Ishikawa (cell line): ENCODE measurements around the gene LGI4.

Experiments used
- CEBPB ChIP-seq: IDR thresholded peaks from 2 replicates; pipeline ENCODE4 v1.6.1; 2012
- EGR1 ChIP-seq: IDR thresholded peaks from 2 replicates; pipeline ENCODE4 v1.6.1; 2012
- EP300 ChIP-seq: IDR thresholded peaks from 2 replicates; pipeline ENCODE4 v1.6.1; 2012; ENCODE audit warnings: borderline replicate concordance
- FOXM1 ChIP-seq: IDR thresholded peaks from 2 replicates; pipeline ENCODE4 v1.6.1; 2012; ENCODE audit warnings: low read depth, borderline replicate concordance
- MAX ChIP-seq: IDR thresholded peaks from 2 replicates; pipeline ENCODE4 v1.6.1; 2012
- NFIC ChIP-seq: IDR thresholded peaks from 2 replicates; pipeline ENCODE4 v1.6.1; 2012
- RAD21 ChIP-seq: IDR thresholded peaks from 2 replicates; pipeline ENCODE4 v1.6.1; 2012; ENCODE audit warnings: low read depth
- TAF1 ChIP-seq: IDR thresholded peaks from 2 replicates; pipeline ENCODE4 v1.6.1; 2012; ENCODE audit warnings: low read depth, mild to moderate bottlenecking
- TCF12 ChIP-seq: IDR thresholded peaks from 2 replicates; pipeline ENCODE4 v1.6.1; 2012; ENCODE audit warnings: low read depth
- TEAD4 ChIP-seq: IDR thresholded peaks from 2 replicates; pipeline ENCODE4 v1.6.1; 2012
- YY1 ChIP-seq: IDR thresholded peaks from 2 replicates; pipeline ENCODE4 v1.6.1; 2012; ENCODE audit warnings: low read depth
- ZBTB7A ChIP-seq: IDR thresholded peaks from 2 replicates; pipeline ENCODE4 v1.6.1; 2012; ENCODE audit warnings: low read depth
- TF ChIP-seq, protein P1 (sequence below): IDR thresholded peaks from 2 replicates; pipeline ENCODE4 v1.6.1; 2012
- TF ChIP-seq, protein P2 (sequence below): IDR thresholded peaks from 2 replicates; pipeline ENCODE4 v1.6.1; 2012; ENCODE audit warnings: low read depth, mild to moderate bottlenecking

The LGI4 gene

GRCh38 chr19:35171730-35172129 is 36.9 kb upstream of the LGI4 start:
- TF ChIP-seq YY1 (no peak), EP300 (no peak), TEAD4 (no peak), CEBPB (no peak), TCF12 (no peak)

DNA sequence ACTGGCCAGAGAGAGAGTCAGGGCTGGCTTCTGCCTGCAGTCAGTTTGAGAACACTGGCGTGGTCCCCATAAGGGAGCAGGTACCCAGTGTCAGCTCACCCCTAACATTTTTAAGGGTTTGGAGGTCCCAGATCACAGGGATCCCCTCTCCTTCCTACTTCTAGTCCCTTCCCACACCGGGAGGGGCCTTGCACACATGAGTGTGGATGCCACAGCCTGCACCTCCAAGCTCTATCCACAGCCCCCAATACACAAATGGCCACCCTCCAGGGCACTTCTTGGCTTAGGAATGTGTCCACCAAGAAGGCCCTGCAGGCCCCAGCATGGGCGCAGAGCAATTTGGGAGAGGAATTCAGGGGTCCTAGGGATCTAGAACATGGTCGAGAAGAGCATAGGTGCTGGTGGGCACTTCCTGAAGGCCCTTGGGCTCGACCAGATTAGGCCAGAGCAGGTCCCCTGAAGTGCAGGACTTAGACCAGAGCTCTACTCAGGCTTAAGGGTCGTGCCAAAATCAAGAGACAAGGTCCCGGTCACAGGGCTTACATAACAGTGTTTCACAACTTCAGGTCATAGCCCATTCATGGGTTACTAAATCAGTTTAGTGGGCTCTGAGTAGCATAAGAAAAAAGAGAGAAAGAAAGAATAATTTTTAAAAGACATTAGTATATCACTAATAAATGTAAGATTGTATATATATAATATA is 35.7 kb upstream of the LGI4 start:
- TF ChIP-seq MAX (no peak), EGR1 (no peak), FOXM1 (no peak), ZBTB7A (no peak), NFIC (no peak), RAD21 (no peak)
- TF ChIP-seq, protein P1, sequence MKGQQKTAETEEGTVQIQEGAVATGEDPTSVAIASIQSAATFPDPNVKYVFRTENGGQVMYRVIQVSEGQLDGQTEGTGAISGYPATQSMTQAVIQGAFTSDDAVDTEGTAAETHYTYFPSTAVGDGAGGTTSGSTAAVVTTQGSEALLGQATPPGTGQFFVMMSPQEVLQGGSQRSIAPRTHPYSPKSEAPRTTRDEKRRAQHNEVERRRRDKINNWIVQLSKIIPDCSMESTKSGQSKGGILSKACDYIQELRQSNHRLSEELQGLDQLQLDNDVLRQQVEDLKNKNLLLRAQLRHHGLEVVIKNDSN, result no peak

GRCh38 chr19:35169221-35169995 is 34.5 kb upstream of the LGI4 start:
- no peak for TF ChIP-seq CEBPB
- TF ChIP-seq YY1, result no peak
- TF ChIP-seq, protein P1, result no peak
- TF ChIP-seq MAX, result no peak
- no peak for TF ChIP-seq TCF12
- no peak for TF ChIP-seq NFIC
- no peak for TF ChIP-seq RAD21
- TF ChIP-seq FOXM1, result no peak

GRCh38 chr19:35168196-35168595 is 33.3 kb upstream of the LGI4 start:
- TF ChIP-seq, protein P1, result no peak
- no peak for TF ChIP-seq CEBPB
- TF ChIP-seq TAF1, result no peak
- TF ChIP-seq ZBTB7A, result no peak
- no peak for TF ChIP-seq MAX
- TF ChIP-seq RAD21, result no peak
- peak; percentile 34; the same call in 1 of the 2 replicates for TF ChIP-seq NFIC
- no peak for TF ChIP-seq YY1

GRCh38 chr19:35167251-35168119 is 32.6 kb upstream of the LGI4 start:
- TF ChIP-seq YY1 (no peak), RAD21 (no peak)
- TF ChIP-seq, protein P2, sequence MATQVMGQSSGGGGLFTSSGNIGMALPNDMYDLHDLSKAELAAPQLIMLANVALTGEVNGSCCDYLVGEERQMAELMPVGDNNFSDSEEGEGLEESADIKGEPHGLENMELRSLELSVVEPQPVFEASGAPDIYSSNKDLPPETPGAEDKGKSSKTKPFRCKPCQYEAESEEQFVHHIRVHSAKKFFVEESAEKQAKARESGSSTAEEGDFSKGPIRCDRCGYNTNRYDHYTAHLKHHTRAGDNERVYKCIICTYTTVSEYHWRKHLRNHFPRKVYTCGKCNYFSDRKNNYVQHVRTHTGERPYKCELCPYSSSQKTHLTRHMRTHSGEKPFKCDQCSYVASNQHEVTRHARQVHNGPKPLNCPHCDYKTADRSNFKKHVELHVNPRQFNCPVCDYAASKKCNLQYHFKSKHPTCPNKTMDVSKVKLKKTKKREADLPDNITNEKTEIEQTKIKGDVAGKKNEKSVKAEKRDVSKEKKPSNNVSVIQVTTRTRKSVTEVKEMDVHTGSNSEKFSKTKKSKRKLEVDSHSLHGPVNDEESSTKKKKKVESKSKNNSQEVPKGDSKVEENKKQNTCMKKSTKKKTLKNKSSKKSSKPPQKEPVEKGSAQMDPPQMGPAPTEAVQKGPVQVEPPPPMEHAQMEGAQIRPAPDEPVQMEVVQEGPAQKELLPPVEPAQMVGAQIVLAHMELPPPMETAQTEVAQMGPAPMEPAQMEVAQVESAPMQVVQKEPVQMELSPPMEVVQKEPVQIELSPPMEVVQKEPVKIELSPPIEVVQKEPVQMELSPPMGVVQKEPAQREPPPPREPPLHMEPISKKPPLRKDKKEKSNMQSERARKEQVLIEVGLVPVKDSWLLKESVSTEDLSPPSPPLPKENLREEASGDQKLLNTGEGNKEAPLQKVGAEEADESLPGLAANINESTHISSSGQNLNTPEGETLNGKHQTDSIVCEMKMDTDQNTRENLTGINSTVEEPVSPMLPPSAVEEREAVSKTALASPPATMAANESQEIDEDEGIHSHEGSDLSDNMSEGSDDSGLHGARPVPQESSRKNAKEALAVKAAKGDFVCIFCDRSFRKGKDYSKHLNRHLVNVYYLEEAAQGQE, result no peak

DNA sequence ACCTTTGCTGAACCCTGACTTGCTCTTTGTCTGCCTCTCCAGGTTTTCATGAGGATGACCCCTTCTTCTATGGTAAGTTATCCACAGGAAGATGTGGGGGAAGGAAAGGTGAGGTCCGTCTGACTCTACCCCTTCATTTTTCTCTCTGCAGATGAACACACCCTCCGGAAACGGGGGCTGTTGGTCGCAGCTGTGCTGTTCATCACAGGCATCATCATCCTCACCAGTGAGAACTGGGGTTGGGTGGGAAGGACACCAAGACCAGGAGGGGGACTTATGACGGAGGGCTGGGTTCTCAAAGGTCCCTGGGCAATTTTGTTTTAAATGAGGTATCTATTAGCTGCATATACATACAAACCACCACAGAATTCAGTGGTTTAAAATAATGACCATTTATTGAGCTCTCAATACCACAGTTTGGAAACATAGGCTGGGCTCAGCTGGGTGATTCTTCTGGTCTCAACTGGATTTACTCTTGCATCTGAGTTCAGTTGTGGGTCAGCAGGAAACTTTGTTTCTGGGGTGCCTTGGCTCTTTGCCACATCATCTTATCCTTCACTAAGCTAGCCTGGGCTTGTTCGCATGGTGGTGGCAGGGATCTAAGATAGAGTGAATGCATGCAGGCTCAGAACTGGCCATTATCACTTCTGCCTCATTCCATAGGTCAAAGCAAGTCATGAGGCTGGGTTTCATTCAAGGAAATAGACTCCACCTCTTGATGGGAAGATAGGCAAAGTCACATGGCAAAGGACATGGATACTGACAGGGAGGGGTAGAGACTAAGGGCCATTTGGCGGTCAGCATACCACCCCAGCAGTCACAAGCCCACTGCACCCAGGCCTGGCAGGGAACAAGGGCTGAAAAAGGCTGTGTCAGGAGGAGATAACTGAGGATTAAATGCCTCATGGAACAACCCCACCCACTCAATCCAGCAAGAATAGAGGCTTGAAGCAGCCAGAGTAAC is 31.5 kb upstream of the LGI4 start:
- no peak for TF ChIP-seq EP300
- no peak for TF ChIP-seq ZBTB7A
- TF ChIP-seq CEBPB, result no peak
